Stimulated activated naive CD8-positive, alpha-beta T cell treated with anti-CD3 and anti-CD28 coated beads, Interleukin-15, Interleukin-2, amounts not matched to agents 100 ng/mL and 50 ng/mL, for 24 hours (primary cell): ENCODE measurements around the gene KLC4.
A peak's percentile ranks its signal among the peaks of the same experiment; 100 is the strongest.

Experiments used
- H3K27ac Mint-ChIP-seq: one replicate; pipeline ENCODE4 v1.8.0; 2021; ENCODE audit warnings: mild to moderate bottlenecking, mixed read lengths
- H3K27me3 Mint-ChIP-seq: one replicate; pipeline ENCODE4 v1.8.0; 2021; ENCODE audit warnings: mixed read lengths
- H3K36me3 Mint-ChIP-seq: one replicate; pipeline ENCODE4 v1.8.0; 2021; ENCODE audit warnings: low read depth, mixed read lengths
- H3K4me1 Mint-ChIP-seq: one replicate; pipeline ENCODE4 v1.8.0; 2021; ENCODE audit warnings: low read depth, mixed read lengths
- H3K4me3 Mint-ChIP-seq: one replicate; pipeline ENCODE4 v1.8.0; 2021; ENCODE audit warnings: mild to moderate bottlenecking, mixed read lengths
- H3K9me3 Mint-ChIP-seq: one replicate; pipeline ENCODE4 v1.8.0; 2021; ENCODE audit warnings: mixed read lengths

The KLC4 gene

GRCh38 chr6:43059168-43060033, at the start of gene KLC4, which contains the start of gene MRPL2:
Gene KLC4, plus strand, starts transcription at chr6:43059631. Its CDS starts 1,705 bp downstream, at chr6:43061336.
Gene MRPL2, minus strand, starts transcription at chr6:43059434. Its CDS starts 53 bp downstream, at chr6:43059381.
- H3K4me3 Mint-ChIP-seq = peak within 1 kb of the TSS; percentile 95
- H3K27ac Mint-ChIP-seq = peak within 1 kb of the TSS; percentile 97
- no peaks in the 10 kb centered on the region for H3K27me3 Mint-ChIP-seq
- H3K9me3 Mint-ChIP-seq = no peaks in the 10 kb centered on the region
- peaks cover 27% of the 10 kb centered on the region for H3K36me3 Mint-ChIP-seq
- H3K4me1 Mint-ChIP-seq = peaks cover 39% of the 10 kb centered on the region

GRCh38 chr6:43011207-43011606, 48.2 kb upstream of the KLC4 start:
- Mint-ChIP-seq H3K4me3 (no peak overlapping the region), H3K27ac (peak overlapping the region; percentile 40), H3K27me3 (no peaks in the 10 kb centered on the region), H3K36me3 (peaks cover 60% of the 10 kb centered on the region), H3K4me1 (peaks cover 48% of the 10 kb centered on the region), H3K9me3 (no peaks in the 10 kb centered on the region)

GRCh38 chr6:43012364-43012763, 47.1 kb upstream of the KLC4 start:
- H3K9me3 Mint-ChIP-seq = no peaks in the 10 kb centered on the region
- peak overlapping the region; percentile 97 for H3K4me3 Mint-ChIP-seq
- H3K27me3 Mint-ChIP-seq = no peaks in the 10 kb centered on the region
- H3K36me3 Mint-ChIP-seq = peaks cover 51% of the 10 kb centered on the region
- H3K27ac Mint-ChIP-seq = peak overlapping the region; percentile 92
- H3K4me1 Mint-ChIP-seq = peaks cover 55% of the 10 kb centered on the region

- Mint-ChIP-seq H3K4me1 (peaks cover 55% of the 10 kb centered on the region), H3K9me3 (no peaks in the 10 kb centered on the region), H3K27me3 (no peaks in the 10 kb centered on the region), H3K4me3 (peak overlapping the region; percentile 97), H3K36me3 (peaks cover 53% of the 10 kb centered on the region), H3K27ac (peak overlapping the region; percentile 92)
These were observed 46.2 kb upstream of the KLC4 start for GRCh38 chr6:43013097-43013842.

- Mint-ChIP-seq H3K27me3 (no peaks in the 10 kb centered on the region), H3K4me3 (peak within 1 kb of the TSS; percentile 97), H3K9me3 (no peaks in the 10 kb centered on the region), H3K4me1 (peaks cover 54% of the 10 kb centered on the region), H3K27ac (peak within 1 kb of the TSS; percentile 92), H3K36me3 (peaks cover 46% of the 10 kb centered on the region)
These were observed 45.5 kb upstream of the KLC4 start, which contains the start of the genes KLHDC3 and MEA1 for GRCh38 chr6:43013843-43014433. Gene KLHDC3, plus strand, starts transcription at chr6:43014249. Its CDS starts 2,944 bp downstream, at chr6:43017193. Gene MEA1, minus strand, starts transcription at chr6:43013946. Its CDS starts 133 bp downstream, at chr6:43013813.

- no peaks in the 10 kb centered on the region for H3K9me3 Mint-ChIP-seq
- peaks cover 44% of the 10 kb centered on the region for H3K36me3 Mint-ChIP-seq
- H3K4me3 Mint-ChIP-seq = peak overlapping the region; percentile 97
- H3K4me1 Mint-ChIP-seq = peaks cover 52% of the 10 kb centered on the region
- peak overlapping the region; percentile 92 for H3K27ac Mint-ChIP-seq
- no peaks in the 10 kb centered on the region for H3K27me3 Mint-ChIP-seq
These were observed 45.0 kb upstream of the KLC4 start for GRCh38 chr6:43014434-43014909.

GRCh38 chr6:43016176-43016942, 43.1 kb upstream of the KLC4 start:
- Mint-ChIP-seq H3K27me3 (no peaks in the 10 kb centered on the region), H3K36me3 (peaks cover 32% of the 10 kb centered on the region), H3K9me3 (no peaks in the 10 kb centered on the region), H3K27ac (peak overlapping the region; percentile 50), H3K4me3 (peak overlapping the region; percentile 11), H3K4me1 (peaks cover 56% of the 10 kb centered on the region)

GRCh38 chr6:43016943-43017334, 42.5 kb upstream of the KLC4 start:
- peaks cover 54% of the 10 kb centered on the region for H3K4me1 Mint-ChIP-seq
- H3K9me3 Mint-ChIP-seq = no peaks in the 10 kb centered on the region
- H3K4me3 Mint-ChIP-seq = no peak overlapping the region
- H3K36me3 Mint-ChIP-seq = peaks cover 29% of the 10 kb centered on the region
- no peak overlapping the region for H3K27ac Mint-ChIP-seq
- no peaks in the 10 kb centered on the region for H3K27me3 Mint-ChIP-seq

- Mint-ChIP-seq H3K4me1 (peaks cover 54% of the 10 kb centered on the region), H3K36me3 (peaks cover 16% of the 10 kb centered on the region), H3K9me3 (no peaks in the 10 kb centered on the region), H3K27ac (peak overlapping the region; percentile 64), H3K27me3 (no peaks in the 10 kb centered on the region), H3K4me3 (no peak overlapping the region)
These were observed 40.3 kb upstream of the KLC4 start for GRCh38 chr6:43019152-43019551.

- Mint-ChIP-seq H3K4me1 (peaks cover 51% of the 10 kb centered on the region), H3K9me3 (no peaks in the 10 kb centered on the region), H3K27ac (peak overlapping the region; percentile 65), H3K4me3 (peak overlapping the region; percentile 47), H3K27me3 (no peaks in the 10 kb centered on the region), H3K36me3 (peaks cover 26% of the 10 kb centered on the region)
These were observed 39.3 kb upstream of the KLC4 start for GRCh38 chr6:43020052-43020705.

GRCh38 chr6:43020847-43021246, 38.6 kb upstream of the KLC4 start:
- H3K4me3 Mint-ChIP-seq = peak overlapping the region; percentile 98
- H3K9me3 Mint-ChIP-seq = no peaks in the 10 kb centered on the region
- no peaks in the 10 kb centered on the region for H3K27me3 Mint-ChIP-seq
- peaks cover 28% of the 10 kb centered on the region for H3K36me3 Mint-ChIP-seq
- peak overlapping the region; percentile 65 for H3K27ac Mint-ChIP-seq
- peaks cover 47% of the 10 kb centered on the region for H3K4me1 Mint-ChIP-seq

GRCh38 chr6:43021270-43022047, 38.0 kb upstream of the KLC4 start, which contains the start of gene RRP36:
Gene RRP36, plus strand, starts transcription at chr6:43021623. Its CDS starts 32 bp downstream, at chr6:43021655.
- peaks cover 41% of the 10 kb centered on the region for H3K4me1 Mint-ChIP-seq

GRCh38 chr6:43024436-43024835, 35.0 kb upstream of the KLC4 start:
- Mint-ChIP-seq H3K27ac (peak overlapping the region; percentile 72), H3K9me3 (no peaks in the 10 kb centered on the region), H3K4me1 (peaks cover 36% of the 10 kb centered on the region), H3K4me3 (peak overlapping the region; percentile 10), H3K27me3 (no peaks in the 10 kb centered on the region), H3K36me3 (peaks cover 46% of the 10 kb centered on the region)

More at GRCh38 chr6:43021270-43022047, 38.0 kb upstream of the KLC4 start, which contains the start of gene RRP36:
- Mint-ChIP-seq H3K27ac (peak within 1 kb of the TSS; percentile 92), H3K36me3 (peaks cover 33% of the 10 kb centered on the region), H3K4me3 (peak within 1 kb of the TSS; percentile 98), H3K27me3 (no peaks in the 10 kb centered on the region), H3K9me3 (no peaks in the 10 kb centered on the region)
